M059J (cell line): ENCODE data around the gene COL4A2. TPM values are rescaled to one million over a fixed set of nuclear protein-coding genes. Genes with fewer than 3 reads are reported as not detected.

Source experiments
- DNase-seq: peaks from one replicate; pipeline ENCODE4 v3.0.0-alpha.2; 2012; ENCODE audit warnings: low read depth
- total RNA-seq: library from RNA; depleted of rRNA; stranded (reverse); fragments of >200 nt; shearing (Covaris generic); gene quantifications from 2 replicates; pipeline ENCODE4 v1.2.3, GENCODE V29; 2014

Gene COL4A2
- total RNA-seq, 1 experiment from 2014 or later: 205 TPM

- DNase-seq: no peak
These were observed 226.9 kb downstream of the COL4A2 start for GRCh38 chr13:110533771-110534670.

GRCh38 chr13:110535526-110535925, 228.4 kb downstream of the COL4A2 start:
- no peak for DNase-seq

- DNase-seq: no peak
These were observed 229.1 kb downstream of the COL4A2 start for GRCh38 chr13:110536006-110536693.

DNA sequence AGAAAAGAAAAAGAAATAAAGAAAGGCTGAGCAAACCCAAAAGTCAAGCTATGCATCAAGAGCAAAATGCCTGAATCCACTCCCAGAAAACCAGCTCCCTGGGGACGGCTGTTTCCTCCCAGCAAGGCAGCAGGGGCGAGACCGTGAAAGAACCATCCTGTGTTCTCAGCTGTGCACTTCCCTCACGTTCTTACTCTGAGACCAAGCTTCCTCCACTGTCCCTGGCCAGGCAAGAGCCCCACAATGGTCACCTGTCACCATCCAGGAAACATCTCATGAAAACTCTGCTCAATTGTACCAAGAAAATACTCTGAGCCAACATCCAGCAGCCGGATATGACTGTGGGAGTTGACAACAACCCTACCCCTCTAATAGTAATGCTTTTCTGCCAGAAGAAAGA, 231.5 kb downstream of the COL4A2 start:
- DNase-seq: no peak

GRCh38 chr13:110539894-110540293, 232.8 kb downstream of the COL4A2 start:
- DNase-seq: no peak

DNA sequence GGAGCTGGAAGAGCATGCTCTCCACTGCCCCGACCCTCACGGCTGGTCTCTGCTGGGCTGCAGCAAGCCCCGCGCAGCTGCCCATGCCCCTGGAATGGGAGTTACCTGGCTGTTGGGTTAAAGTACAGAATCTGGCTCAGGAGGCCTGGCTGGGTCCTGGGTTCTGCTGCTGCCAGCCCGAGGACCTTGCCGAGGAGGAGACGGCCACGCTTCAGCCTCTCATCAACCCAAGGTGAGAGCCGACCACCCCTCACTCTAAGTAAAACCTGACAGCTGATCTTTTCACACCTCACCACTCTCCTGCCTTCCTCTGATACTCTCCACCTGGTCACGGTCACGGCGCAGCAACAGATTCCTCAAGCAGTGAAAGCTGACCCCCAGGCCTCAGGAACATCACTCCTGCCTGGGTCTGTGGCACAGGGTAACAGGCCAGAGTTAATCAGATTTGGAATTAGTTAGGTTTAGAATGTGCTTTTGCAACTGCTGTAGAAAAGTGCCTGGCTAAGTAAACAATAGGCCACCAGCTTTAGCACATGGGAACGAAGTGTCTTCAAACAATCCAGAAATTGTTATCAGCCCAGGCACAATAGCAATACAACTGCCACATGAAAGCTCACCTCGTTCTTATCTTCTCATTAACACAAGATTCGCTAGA, 233.9 kb downstream of the COL4A2 start:
- no peak for DNase-seq

- no peak for DNase-seq
These were observed 234.4 kb downstream of the COL4A2 start for GRCh38 chr13:110541526-110541920.

- DNase-seq: no peak
These were observed 235.2 kb downstream of the COL4A2 start for GRCh38 chr13:110542169-110542796.

- DNase-seq: peak; percentile 18
These were observed 239.3 kb downstream of the COL4A2 start for GRCh38 chr13:110546378-110546777.

DNA sequence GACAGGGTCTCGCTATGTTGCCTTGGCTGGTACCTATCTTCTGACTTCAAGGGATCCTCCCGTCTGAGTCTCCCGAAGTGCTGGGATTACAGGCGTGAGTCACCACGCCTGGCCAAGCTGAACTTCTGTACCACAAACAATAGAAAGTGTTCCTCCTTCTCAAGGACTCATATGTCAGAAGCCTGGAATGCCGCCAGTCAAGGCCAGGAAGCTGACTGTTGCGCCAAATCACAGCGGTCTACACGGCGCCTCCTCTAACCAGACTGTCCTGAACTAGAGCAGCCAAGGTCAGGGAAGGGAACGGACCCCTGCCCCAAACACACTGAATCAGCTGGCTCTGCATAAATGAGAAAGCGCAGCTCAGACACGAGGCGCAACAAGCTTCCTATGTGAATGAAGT, 239.8 kb downstream of the COL4A2 start:
- peak; percentile 95 for DNase-seq

DNA sequence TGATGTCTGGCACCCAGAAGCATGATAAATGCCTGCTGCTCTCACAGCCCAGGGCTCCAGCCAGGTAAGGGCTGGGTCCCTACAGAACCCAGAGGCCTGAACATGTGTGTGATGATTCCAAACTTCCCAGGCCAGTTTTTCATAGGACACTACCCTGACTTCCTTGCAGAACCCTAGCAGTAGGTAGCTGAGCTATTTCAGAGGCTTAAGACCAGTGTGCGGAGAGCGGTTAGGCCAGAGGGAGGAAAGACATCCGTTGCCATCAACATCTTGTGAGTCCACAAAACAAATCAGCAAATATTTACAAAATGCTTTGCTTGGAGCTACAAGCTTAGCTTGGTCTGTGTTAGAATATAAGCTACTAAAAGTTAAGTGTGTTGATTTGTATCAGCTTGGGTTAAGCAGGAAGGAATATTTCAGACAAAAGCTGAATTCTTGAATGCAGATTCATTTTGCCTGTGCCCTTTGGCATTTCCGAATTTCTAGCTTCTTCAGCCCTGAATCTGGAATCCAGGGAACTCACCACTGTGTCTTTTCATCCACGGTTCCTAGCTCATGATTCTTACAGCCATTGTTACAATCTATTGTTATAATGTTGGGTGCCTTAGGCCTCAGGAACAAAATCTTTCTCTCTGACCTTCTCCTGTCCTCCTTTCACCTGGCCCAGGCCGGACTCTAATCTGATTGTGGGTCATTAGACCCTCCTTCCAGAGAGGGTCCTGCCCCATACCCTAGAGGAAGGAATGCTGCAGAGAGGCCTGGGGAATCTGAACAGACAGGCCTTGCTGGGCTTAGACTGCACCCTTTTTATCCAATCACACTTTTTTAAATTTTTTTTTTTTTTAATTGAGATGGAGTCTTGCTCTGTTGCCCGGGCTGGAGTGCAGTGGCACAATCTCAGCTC, 242.1 kb downstream of the COL4A2 start:
- DNase-seq: no peak

GRCh38 chr13:110549795-110550160, 242.7 kb downstream of the COL4A2 start:
- DNase-seq: no peak

DNA sequence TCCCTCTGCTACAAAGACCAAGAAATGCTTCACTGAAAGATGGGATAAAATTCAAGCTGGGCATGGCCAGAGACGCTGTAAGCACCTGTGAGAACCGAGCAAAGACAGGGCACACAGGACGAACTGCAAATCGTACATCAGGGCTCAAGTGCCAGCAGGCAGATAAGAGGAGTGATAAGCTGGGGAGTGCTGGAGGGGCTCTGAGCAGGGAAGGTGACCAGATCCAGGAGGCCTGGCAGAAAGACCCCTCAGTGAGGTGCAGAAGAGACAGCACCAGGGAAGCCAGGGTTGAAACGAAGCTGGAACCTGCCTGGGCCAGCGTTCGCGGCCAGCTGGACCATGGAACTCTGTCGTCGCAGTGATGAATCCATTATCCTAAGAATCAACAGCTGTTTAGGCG, 244.2 kb downstream of the COL4A2 start:
- no peak for DNase-seq

- no peak for DNase-seq
These were observed 245.7 kb downstream of the COL4A2 start for GRCh38 chr13:110552767-110553166.

DNA sequence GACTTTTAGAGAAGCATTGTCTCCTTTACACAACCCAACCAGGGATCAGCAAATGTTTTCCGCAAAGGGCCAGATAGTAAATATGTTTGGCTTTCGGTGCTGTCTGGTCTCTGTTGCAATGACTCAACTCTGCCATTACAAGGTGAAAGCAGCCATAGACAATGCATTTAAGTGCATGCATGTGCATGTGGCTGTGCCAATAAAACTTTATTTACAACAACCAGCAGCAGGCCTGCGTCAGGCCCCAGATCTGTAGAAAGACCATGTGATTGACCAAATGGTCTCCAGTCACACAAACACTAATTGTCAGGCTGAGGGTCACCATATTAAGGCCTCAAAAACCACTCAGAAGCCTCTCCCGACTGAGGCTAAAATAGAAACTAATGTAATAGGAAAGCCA, 246.3 kb downstream of the COL4A2 start:
- no peak for DNase-seq

GRCh38 chr13:110554227-110554836, 247.2 kb downstream of the COL4A2 start:
- DNase-seq: no peak

GRCh38 chr13:110554946-110555345, 247.9 kb downstream of the COL4A2 start:
- no peak for DNase-seq

- DNase-seq: no peak
These were observed 248.6 kb downstream of the COL4A2 start for GRCh38 chr13:110555601-110556223.

GRCh38 chr13:110556224-110556606, 249.1 kb downstream of the COL4A2 start:
- DNase-seq: no peak

DNA sequence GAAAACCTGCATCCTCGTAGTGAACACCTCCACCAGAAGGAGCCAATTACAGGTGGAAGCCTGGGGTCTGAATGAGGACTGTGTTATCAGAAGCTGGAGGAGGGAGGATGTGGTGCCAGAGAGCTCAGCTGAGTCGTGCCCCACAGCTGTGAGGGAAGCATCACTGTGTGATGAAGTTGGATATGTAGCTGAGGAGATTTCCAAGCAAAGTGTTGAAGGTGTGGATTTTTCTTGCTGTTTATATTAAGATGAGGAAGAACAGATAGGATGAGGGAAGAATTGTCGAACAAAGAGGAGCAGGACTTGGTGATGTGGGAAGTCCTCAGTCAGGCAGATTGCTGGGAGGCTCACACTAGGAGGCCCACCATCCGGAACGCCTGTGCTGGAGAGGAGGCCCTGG, 250.0 kb downstream of the COL4A2 start:
- no peak for DNase-seq
